Stimulated activated CD8-positive, alpha-beta memory T cell treated with anti-CD3 and anti-CD28 coated beads, Interleukin-15, amount 100 ng/mL, for 1 hour (primary cell): Measurements from ENCODE around the gene SUCLG2.
"Not testable (repeated sequence)": the region's sequence is repeated elsewhere in the genome, so short reads cannot be mapped to it uniquely, and the experiment has no call there.

Experiments used
- DNase-seq: peaks from one replicate; pipeline ENCODE4 v3.0.0-alpha.2; 2020; ENCODE audit warnings: low read depth

Gene SUCLG2

GRCh38 chr3:67608034-67608433, 46.4 kb downstream of the SUCLG2 start:
- no peak for DNase-seq

- no peak for DNase-seq
Observed at GRCh38 chr3:67605377-67605776, 49.0 kb downstream of the SUCLG2 start.

GRCh38 chr3:67602816-67603215, 51.6 kb downstream of the SUCLG2 start:
- DNase-seq: no peak

- DNase-seq: no peak
Observed at GRCh38 chr3:67601919-67602608, 52.3 kb downstream of the SUCLG2 start.

- no peak for DNase-seq
Observed at GRCh38 chr3:67601385-67601784, 53.0 kb downstream of the SUCLG2 start.

GRCh38 chr3:67599821-67600220, 54.6 kb downstream of the SUCLG2 start:
- DNase-seq: no peak

- DNase-seq: no peak
Observed at GRCh38 chr3:67598814-67599556, 55.4 kb downstream of the SUCLG2 start.

- DNase-seq: no peak
Observed at GRCh38 chr3:67595424-67595823, 59.0 kb downstream of the SUCLG2 start.

- no peak for DNase-seq
Observed at GRCh38 chr3:67593761-67594234, 60.6 kb downstream of the SUCLG2 start.

GRCh38 chr3:67592057-67592456, 62.4 kb downstream of the SUCLG2 start:
- no peak for DNase-seq

GRCh38 chr3:67587811-67588210, 66.6 kb downstream of the SUCLG2 start:
- no peak for DNase-seq

GRCh38 chr3:67587301-67587700, 67.1 kb downstream of the SUCLG2 start:
- no peak for DNase-seq

- not testable (repeated sequence) for DNase-seq
Observed at GRCh38 chr3:67584608-67585007, 69.8 kb downstream of the SUCLG2 start.

- DNase-seq: no peak
Observed at GRCh38 chr3:67580430-67581000, 73.9 kb downstream of the SUCLG2 start.

- no peak for DNase-seq
Observed at GRCh38 chr3:67578416-67578815, 76.0 kb downstream of the SUCLG2 start.

GRCh38 chr3:67576441-67576840, 78.0 kb downstream of the SUCLG2 start:
- DNase-seq: no peak

GRCh38 chr3:67569324-67569723, 85.1 kb downstream of the SUCLG2 start:
- DNase-seq: no peak

GRCh38 chr3:67567893-67568292, 86.5 kb downstream of the SUCLG2 start:
- DNase-seq: no peak

- no peak for DNase-seq
Observed at GRCh38 chr3:67564973-67565372, 89.4 kb downstream of the SUCLG2 start.

- no peak for DNase-seq
Observed at GRCh38 chr3:67564008-67564407, 90.4 kb downstream of the SUCLG2 start.

- no peak for DNase-seq
Observed at GRCh38 chr3:67561667-67562394, 92.6 kb downstream of the SUCLG2 start.

GRCh38 chr3:67561266-67561665, 93.1 kb downstream of the SUCLG2 start:
- DNase-seq: no peak
